D721Med (cell line): ENCODE results near the gene NPIPA3.
A peak's percentile ranks its signal among the peaks of the same experiment; 100 is the strongest.
"Not testable (repeated sequence)": the region's sequence is repeated elsewhere in the genome, so short reads cannot be mapped to it uniquely, and the experiment has no call there.

ENCODE experiments used
- DNase-seq: peaks from one replicate; pipeline ENCODE4 v3.0.0; 2011; ENCODE audit warnings: low spot score; ENCODE audit not compliant: insufficient read length
- FAIRE-seq: peaks from 2 replicates; lab custom pipeline; 2011; peaks lifted over from hg19 to GRCh38; lab: Jason Lieb, UNC
- TF ChIP-seq, protein P1 (sequence below): IDR thresholded peaks from 2 replicates; pipeline ENCODE4 v1.5.1; 2012; ENCODE audit warnings: mild to moderate bottlenecking, control low read depth; ENCODE audit not compliant: insufficient read depth; ENCODE audit errors: missing control alignments

Gene NPIPA3

DNA sequence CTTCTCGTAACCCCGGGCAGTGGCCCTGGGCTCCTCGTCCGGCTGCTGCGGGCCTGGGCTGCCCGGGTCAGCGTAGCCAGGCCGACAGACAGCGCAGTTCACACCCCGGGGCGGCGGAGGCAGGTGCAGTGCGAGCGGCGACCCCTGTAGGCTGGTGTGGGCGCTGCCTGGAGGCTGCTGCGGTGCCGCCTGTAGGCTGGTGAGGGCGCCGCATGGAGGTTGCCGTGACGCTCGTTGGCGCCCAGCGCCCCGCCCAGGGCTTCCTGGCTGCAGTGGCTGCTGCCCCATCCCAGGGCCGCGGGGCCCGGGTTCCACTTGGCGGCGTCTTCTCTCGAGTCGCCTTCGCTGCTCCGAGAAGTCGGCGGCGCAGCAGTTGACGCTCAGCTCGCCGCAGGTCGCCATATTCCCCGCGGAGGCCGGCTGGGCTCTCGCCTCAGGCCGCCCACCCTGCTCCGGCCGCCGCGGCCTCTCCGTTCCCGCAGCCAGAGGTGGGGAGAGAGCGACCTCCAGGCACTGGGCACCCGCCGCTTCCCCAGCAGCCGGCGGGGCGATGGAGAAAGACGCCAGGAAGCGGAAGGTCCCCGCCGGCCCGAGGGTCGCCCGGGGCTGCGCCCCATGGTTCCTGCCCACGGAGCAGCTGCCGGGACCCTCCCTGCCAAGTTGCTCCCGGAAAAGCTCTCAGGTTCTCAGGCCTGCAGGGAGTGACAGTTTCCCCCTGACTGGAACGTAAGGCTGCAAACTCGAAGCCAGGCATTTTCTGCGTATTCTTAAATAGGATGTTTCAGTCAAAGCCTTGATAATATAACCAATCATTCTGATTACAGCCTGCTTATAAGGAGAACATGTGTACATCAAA is at the start of gene NPIPA3:
Gene NPIPA3 (plus strand): TSS at position 256 of the 856 bp plus-strand sequence. CDS start 5,533 bp downstream, outside the sequence.
- not testable (repeated sequence) for DNase-seq, FAIRE-seq

GRCh38 chr16:14658063-14658462 is 45.1 kb upstream of the NPIPA3 start:
- FAIRE-seq (peak; percentile 86), DNase-seq (peak; percentile 41)
- TF ChIP-seq, protein P1, sequence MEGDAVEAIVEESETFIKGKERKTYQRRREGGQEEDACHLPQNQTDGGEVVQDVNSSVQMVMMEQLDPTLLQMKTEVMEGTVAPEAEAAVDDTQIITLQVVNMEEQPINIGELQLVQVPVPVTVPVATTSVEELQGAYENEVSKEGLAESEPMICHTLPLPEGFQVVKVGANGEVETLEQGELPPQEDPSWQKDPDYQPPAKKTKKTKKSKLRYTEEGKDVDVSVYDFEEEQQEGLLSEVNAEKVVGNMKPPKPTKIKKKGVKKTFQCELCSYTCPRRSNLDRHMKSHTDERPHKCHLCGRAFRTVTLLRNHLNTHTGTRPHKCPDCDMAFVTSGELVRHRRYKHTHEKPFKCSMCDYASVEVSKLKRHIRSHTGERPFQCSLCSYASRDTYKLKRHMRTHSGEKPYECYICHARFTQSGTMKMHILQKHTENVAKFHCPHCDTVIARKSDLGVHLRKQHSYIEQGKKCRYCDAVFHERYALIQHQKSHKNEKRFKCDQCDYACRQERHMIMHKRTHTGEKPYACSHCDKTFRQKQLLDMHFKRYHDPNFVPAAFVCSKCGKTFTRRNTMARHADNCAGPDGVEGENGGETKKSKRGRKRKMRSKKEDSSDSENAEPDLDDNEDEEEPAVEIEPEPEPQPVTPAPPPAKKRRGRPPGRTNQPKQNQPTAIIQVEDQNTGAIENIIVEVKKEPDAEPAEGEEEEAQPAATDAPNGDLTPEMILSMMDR, result no peak

DNA sequence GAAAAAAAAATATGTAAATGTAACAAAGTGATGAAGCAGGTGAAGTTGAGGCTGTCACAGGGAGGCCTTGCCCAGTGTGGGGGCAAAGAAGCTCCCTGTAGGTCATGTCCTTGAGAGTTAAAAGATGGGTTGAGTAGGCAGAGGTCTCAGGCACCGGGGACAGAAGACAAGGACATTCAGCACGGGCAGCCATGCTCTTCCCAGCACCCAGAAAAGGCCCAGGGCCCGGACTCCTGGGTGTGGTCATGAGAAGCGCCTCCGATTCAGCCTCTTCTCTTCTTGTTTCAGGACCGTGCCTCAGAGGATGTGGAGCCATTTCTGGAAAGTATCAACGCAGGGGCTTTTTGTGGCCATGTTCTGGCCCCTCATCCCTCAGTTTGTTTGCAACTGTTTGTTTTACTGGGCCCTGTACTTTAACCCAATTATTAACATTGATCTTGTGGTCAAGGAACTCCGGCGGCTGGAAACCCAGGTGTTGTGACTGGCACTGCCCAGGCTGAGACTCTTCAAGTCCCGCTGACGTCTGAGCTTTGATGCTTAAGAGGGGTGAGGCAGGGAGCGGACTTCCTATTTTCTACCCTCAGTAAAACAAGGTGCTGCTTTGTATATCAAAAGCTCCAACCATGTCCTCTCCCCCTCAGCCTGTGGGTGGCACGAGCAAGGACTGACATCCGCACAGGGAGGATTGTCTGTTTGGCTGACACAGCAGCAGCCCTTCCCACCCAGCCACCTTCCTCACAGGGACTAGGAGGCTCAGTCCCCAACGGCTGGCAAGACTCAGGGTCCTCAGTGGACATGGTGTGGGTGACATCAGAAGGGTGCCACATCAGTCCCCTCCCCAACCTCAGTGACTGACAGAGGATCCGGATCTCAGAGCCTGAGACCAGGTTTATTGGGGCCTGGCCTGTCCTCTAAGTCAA is 35.6 kb upstream of the NPIPA3 start:
- TF ChIP-seq, protein P1, result no peak
- FAIRE-seq (no peak), DNase-seq (no peak)

DNA sequence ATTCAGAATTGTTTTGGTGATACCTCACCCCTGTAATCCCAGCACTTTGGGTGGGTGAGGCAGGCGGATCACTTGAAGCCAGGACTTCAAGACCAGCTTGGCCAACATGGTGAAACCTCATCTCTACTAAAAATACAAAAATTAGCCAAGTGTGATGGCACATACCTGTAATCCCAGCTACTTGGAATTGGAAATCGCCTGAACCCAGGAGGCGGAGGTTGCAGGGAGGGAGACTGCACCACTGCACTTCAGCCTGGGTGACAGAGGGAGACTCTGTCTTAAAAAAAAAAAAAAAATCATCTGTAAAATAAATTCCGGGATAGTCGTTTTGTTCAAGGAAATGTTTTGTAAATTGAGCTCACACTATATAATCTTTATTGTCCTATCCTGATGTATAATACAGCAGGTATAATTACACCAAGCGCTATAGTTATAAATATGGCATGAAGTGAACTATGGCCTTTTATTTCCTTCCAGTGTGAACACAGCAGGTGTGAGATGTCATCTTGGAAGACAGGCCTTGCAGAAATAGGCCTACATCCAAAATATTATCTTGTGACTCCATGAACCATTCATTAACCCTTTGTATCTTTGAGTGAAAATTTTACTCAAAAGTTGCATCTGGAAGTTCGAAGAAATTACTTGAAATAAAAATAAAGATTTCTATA is 34.5 kb upstream of the NPIPA3 start:
- no peak for DNase-seq
- TF ChIP-seq, protein P1, result no peak
- no peak for FAIRE-seq

GRCh38 chr16:14669776-14670175 is 33.4 kb upstream of the NPIPA3 start:
- FAIRE-seq (no peak), DNase-seq (no peak)
- TF ChIP-seq, protein P1, result no peak

GRCh38 chr16:14672403-14672971 is 30.7 kb upstream of the NPIPA3 start:
- DNase-seq (no peak), FAIRE-seq (no peak)

More at GRCh38 chr16:14672403-14672971, 30.7 kb upstream of the NPIPA3 start:
- TF ChIP-seq, protein P1, result no peak
